H54 (cell line): ENCODE measurements around the gene MOSMO.
"Not testable (repeated sequence)": the region's sequence is repeated elsewhere in the genome, so short reads cannot be mapped to it uniquely, and the experiment has no call there.

Source experiments
- DNase-seq: peaks from one replicate; pipeline ENCODE4 v3.0.0; 2011; ENCODE audit warnings: low spot score, mixed read lengths; ENCODE audit not compliant: insufficient read length
- FAIRE-seq: peaks from 3 replicates; lab custom pipeline; 2011; peaks lifted over from hg19 to GRCh38; lab: Jason Lieb, UNC
- POLR2A ChIP-seq: IDR thresholded peaks from 2 replicates; pipeline ENCODE4 v1.6.1; 2011; ENCODE audit warnings: low read depth, mild to moderate bottlenecking, low read length

Gene MOSMO

GRCh38 chr16:22116095-22116700 lies 108.3 kb downstream of the MOSMO start:
- FAIRE-seq (no peak), DNase-seq (no peak)
- no peak for TF ChIP-seq POLR2A

GRCh38 chr16:22117609-22118008 lies 109.7 kb downstream of the MOSMO start:
- FAIRE-seq, result no peak
- DNase-seq, result no peak
- TF ChIP-seq POLR2A, result no peak

GRCh38 chr16:22120440-22120839 lies 112.5 kb downstream of the MOSMO start:
- DNase-seq (no peak), FAIRE-seq (no peak)
- TF ChIP-seq POLR2A, result no peak

- no peak for DNase-seq
- no peak for TF ChIP-seq POLR2A
- no peak for FAIRE-seq
Measured at GRCh38 chr16:22122239-22122638, 114.3 kb downstream of the MOSMO start.

GRCh38 chr16:22123146-22123545 lies 115.2 kb downstream of the MOSMO start:
- DNase-seq (no peak), FAIRE-seq (no peak)
- TF ChIP-seq POLR2A, result no peak

- FAIRE-seq, result no peak
- TF ChIP-seq POLR2A, result no peak
- DNase-seq, result peak; percentile 15
Measured at GRCh38 chr16:22123759-22124490, 116.0 kb downstream of the MOSMO start.

- DNase-seq, result no peak
- FAIRE-seq, result no peak
- no peak for TF ChIP-seq POLR2A
Measured at GRCh38 chr16:22124583-22125284, 116.8 kb downstream of the MOSMO start.

GRCh38 chr16:22126037-22126558 lies 118.2 kb downstream of the MOSMO start:
- TF ChIP-seq POLR2A, result no peak
- no peak for FAIRE-seq
- DNase-seq, result no peak

- not testable (repeated sequence) for FAIRE-seq, DNase-seq
Measured at GRCh38 chr16:22128537-22128936, 120.6 kb downstream of the MOSMO start.

GRCh38 chr16:22130528-22130927 lies 122.6 kb downstream of the MOSMO start:
- TF ChIP-seq POLR2A, result no peak
- FAIRE-seq (no peak), DNase-seq (no peak)

- no peak for TF ChIP-seq POLR2A
- FAIRE-seq (no peak), DNase-seq (no peak)
Measured at GRCh38 chr16:22132801-22133200, 124.9 kb downstream of the MOSMO start.
